Dermis blood vessel endothelial cell (primary cell): ENCODE data around the gene TRIP11. TPM values are rescaled to one million over a fixed set of nuclear protein-coding genes. Genes with fewer than 3 reads are reported as not detected.

Experiments
- total RNA-seq: library from RNA; depleted of rRNA; stranded (reverse); fragments of >200 nt; gene quantifications from 2 replicates; pipeline ENCODE4 v1.2.3, GENCODE V29; 2014

TRIP11 gene
- total RNA-seq, 1 donor from 2014 or later: 43.2 TPM

Other genes with a start within 250 kb of the TRIP11 start
- 16.8 and 24.2 TPM in 2 replicates for gene TC2N, start 172.5 kb downstream of the TRIP11 start, total RNA-seq
- gene FBLN5, start 92.4 kb downstream of the TRIP11 start, total RNA-seq: 0.51 and 0.98 TPM in 2 replicates
- 83.6 and 104 TPM in 2 replicates for gene ATXN3, start 66.5 kb upstream of the TRIP11 start, total RNA-seq
- gene NDUFB1, start 81.6 kb upstream of the TRIP11 start, total RNA-seq: 102 and 208 TPM in 2 replicates
- 47.8 and 93.6 TPM in 2 replicates for gene CPSF2, start 81.9 kb upstream of the TRIP11 start, total RNA-seq